Activated naive CD8-positive, alpha-beta T cell treated with anti-CD3 and anti-CD28 coated beads, Interleukin-2, amount 50 U/mL, for 16 hours (primary cell): ENCODE results near the gene SLC5A12.

Experiments used
- DNase-seq: peaks from one replicate; pipeline ENCODE4 v3.0.0-alpha.2; 2020; ENCODE audit warnings: low read depth, low spot score

Gene SLC5A12

GRCh38 chr11:26721948-26722475 is at the start of gene SLC5A12:
Gene SLC5A12, minus strand, starts transcription at chr11:26722060. Its CDS starts 346 bp downstream, at chr11:26721714.
- DNase-seq = no peak

GRCh38 chr11:26769027-26769426 is 47.2 kb upstream of the SLC5A12 start:
- no peak for DNase-seq

- no peak for DNase-seq
Measured at GRCh38 chr11:26767060-26767459, 45.2 kb upstream of the SLC5A12 start.

GRCh38 chr11:26765323-26765722 is 43.5 kb upstream of the SLC5A12 start:
- no peak for DNase-seq

- DNase-seq = no peak
Measured at GRCh38 chr11:26764825-26765224, 43.0 kb upstream of the SLC5A12 start.

- DNase-seq = no peak
Measured at GRCh38 chr11:26764315-26764714, 42.5 kb upstream of the SLC5A12 start.

- DNase-seq = no peak
Measured at GRCh38 chr11:26762089-26762488, 40.2 kb upstream of the SLC5A12 start.

GRCh38 chr11:26761361-26761809 is 39.5 kb upstream of the SLC5A12 start:
- DNase-seq = no peak

- DNase-seq = no peak
Measured at GRCh38 chr11:26757995-26758394, 36.1 kb upstream of the SLC5A12 start.

GRCh38 chr11:26755762-26756161 is 33.9 kb upstream of the SLC5A12 start:
- DNase-seq = no peak

GRCh38 chr11:26753723-26754504 is 32.1 kb upstream of the SLC5A12 start:
- DNase-seq = no peak

GRCh38 chr11:26749927-26750326 is 28.1 kb upstream of the SLC5A12 start:
- DNase-seq = no peak

GRCh38 chr11:26743622-26744021 is 21.8 kb upstream of the SLC5A12 start:
- no peak for DNase-seq

- DNase-seq = no peak
Measured at GRCh38 chr11:26742966-26743365, 21.1 kb upstream of the SLC5A12 start.

- DNase-seq = no peak
Measured at GRCh38 chr11:26741036-26741435, 19.2 kb upstream of the SLC5A12 start.

- no peak for DNase-seq
Measured at GRCh38 chr11:26739366-26740073, 17.7 kb upstream of the SLC5A12 start.

GRCh38 chr11:26734691-26735090 is 12.8 kb upstream of the SLC5A12 start:
- DNase-seq = no peak

GRCh38 chr11:26731084-26731456 is 9.2 kb upstream of the SLC5A12 start:
- no peak for DNase-seq

GRCh38 chr11:26730414-26731083 is 8.7 kb upstream of the SLC5A12 start:
- no peak for DNase-seq

- DNase-seq = no peak
Measured at GRCh38 chr11:26729284-26729683, 7.4 kb upstream of the SLC5A12 start.

- no peak for DNase-seq
Measured at GRCh38 chr11:26726960-26727359, 5.1 kb upstream of the SLC5A12 start.

GRCh38 chr11:26719998-26720397 is 1.9 kb downstream of the SLC5A12 start:
- no peak for DNase-seq
